Retinal pigment epithelial cell (primary cell): Measurements from ENCODE around the gene KTN1.

ENCODE experiments used
- DNase-seq: peaks from one replicate; pipeline ENCODE4 v3.0.0-alpha.2; 2010; ENCODE audit warnings: low read depth
- H3K4me3 ChIP-seq: 2 replicates; pipeline ENCODE4 v1.5.1; 2011; ENCODE audit warnings: mild to moderate bottlenecking, low read length, control low read depth, moderate library complexity
- CTCF ChIP-seq: conservative IDR thresholded peaks from 2 replicates; pipeline ENCODE4 v1.5.1; 2011; ENCODE audit warnings: low read depth, low read length, control low read depth, inconsistent platforms

The KTN1 gene

GRCh38 chr14:55574988-55575387 is 5.0 kb upstream of the KTN1 start:
- DNase-seq, result no peak
- no peak overlapping the region for H3K4me3 ChIP-seq
- no peak for TF ChIP-seq CTCF

- DNase-seq, result no peak
- TF ChIP-seq CTCF, result no peak
- H3K4me3 ChIP-seq, result no peak overlapping the region
Measured at GRCh38 chr14:55577229-55577628, 2.8 kb upstream of the KTN1 start.

- H3K4me3 ChIP-seq, result no peak overlapping the region
- no peak for DNase-seq
- TF ChIP-seq CTCF, result no peak
Measured at GRCh38 chr14:55578511-55578910, 1.5 kb upstream of the KTN1 start.

GRCh38 chr14:55580470-55581341 is 699 bp downstream of the KTN1 start:
- TF ChIP-seq CTCF, result no peak
- DNase-seq, result no peak
- peak overlapping the region; percentile 87 for H3K4me3 ChIP-seq

GRCh38 chr14:55581342-55581771 is 1.4 kb downstream of the KTN1 start:
- H3K4me3 ChIP-seq, result peak overlapping the region; percentile 87
- no peak for TF ChIP-seq CTCF
- no peak for DNase-seq

GRCh38 chr14:55582746-55583145 is 2.7 kb downstream of the KTN1 start:
- DNase-seq, result no peak
- TF ChIP-seq CTCF, result no peak
- no peak overlapping the region for H3K4me3 ChIP-seq

GRCh38 chr14:55583942-55584468 is 4.0 kb downstream of the KTN1 start:
- no peak overlapping the region for H3K4me3 ChIP-seq
- DNase-seq, result no peak
- no peak for TF ChIP-seq CTCF
